ENCODE measurements around the gene RMI2.

DNA sequence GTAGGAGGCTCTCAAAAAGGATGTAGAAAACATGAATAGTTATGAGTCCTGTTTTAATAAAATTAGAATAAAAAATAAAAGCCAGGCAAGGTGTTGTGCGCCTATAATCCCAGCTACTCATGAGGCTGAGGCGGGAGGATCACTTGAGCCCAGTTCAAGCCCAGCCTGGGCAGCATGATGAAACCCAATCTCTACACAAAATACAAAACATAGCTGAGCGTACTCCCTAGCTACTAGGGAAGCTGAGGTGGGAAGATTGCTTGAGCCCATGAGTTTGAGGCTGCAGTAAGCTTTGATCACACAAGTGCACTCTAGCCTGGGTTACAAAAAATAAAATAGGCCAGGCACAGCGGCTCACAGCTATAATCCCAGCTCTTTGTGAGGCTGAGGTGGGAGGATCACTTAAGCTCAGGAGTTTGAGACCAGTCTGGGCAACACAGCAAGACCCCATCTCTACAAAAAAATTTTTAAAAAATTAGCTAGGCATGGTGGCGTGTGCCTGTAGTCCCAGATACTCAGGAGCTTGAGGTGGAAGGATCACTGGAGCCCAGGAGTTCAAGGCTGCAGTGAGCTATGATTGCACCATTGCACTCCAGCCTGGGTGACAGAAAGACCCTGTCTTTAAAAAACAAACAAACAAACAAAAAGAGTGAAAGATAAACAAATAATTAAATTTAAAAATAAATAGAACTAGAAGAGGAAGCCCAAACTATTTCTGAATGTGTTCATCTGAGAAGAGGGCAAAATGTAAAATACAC is 46.9 kb upstream of the RMI2 start:
- TF ChIP-seq TAF1 (conservative IDR thresholded peaks at IDR 0.05): no peak
- no peak for TF ChIP-seq SP1 (IDR thresholded peaks at IDR 0.05)
- no peak for TF ChIP-seq ATF3 (IDR thresholded peaks at IDR 0.05)
- TF ChIP-seq, protein P1, sequence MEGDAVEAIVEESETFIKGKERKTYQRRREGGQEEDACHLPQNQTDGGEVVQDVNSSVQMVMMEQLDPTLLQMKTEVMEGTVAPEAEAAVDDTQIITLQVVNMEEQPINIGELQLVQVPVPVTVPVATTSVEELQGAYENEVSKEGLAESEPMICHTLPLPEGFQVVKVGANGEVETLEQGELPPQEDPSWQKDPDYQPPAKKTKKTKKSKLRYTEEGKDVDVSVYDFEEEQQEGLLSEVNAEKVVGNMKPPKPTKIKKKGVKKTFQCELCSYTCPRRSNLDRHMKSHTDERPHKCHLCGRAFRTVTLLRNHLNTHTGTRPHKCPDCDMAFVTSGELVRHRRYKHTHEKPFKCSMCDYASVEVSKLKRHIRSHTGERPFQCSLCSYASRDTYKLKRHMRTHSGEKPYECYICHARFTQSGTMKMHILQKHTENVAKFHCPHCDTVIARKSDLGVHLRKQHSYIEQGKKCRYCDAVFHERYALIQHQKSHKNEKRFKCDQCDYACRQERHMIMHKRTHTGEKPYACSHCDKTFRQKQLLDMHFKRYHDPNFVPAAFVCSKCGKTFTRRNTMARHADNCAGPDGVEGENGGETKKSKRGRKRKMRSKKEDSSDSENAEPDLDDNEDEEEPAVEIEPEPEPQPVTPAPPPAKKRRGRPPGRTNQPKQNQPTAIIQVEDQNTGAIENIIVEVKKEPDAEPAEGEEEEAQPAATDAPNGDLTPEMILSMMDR (IDR thresholded peaks at IDR 0.05; ENCODE audit: low read depth, low read length, missing input control): no peak
- TF ChIP-seq ZBTB33 (IDR thresholded peaks at IDR 0.05): no peak
- TF ChIP-seq HNF4G (IDR thresholded peaks at IDR 0.05): no peak
- TF ChIP-seq YY1 (IDR thresholded peaks at IDR 0.05): no peak
- TF ChIP-seq JUND (IDR thresholded peaks at IDR 0.05): no peak
- TF ChIP-seq EGR1 (IDR thresholded peaks at IDR 0.05; ENCODE audit: low read depth in 2 of 2): no peak
- TF ChIP-seq, protein P2, sequence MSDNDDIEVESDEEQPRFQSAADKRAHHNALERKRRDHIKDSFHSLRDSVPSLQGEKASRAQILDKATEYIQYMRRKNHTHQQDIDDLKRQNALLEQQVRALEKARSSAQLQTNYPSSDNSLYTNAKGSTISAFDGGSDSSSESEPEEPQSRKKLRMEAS (IDR thresholded peaks at IDR 0.05): no peak

Measured in liver (tissue), 3 donors.